Activated T-helper 1 cell treated with anti-CD3 and anti-CD28 coated beads, Interleukin-2, amount 50 U/mL, for 16 hours (primary cell): Measurements from ENCODE around the gene CHST8.
"Not testable (repeated sequence)": the region's sequence is repeated elsewhere in the genome, so short reads cannot be mapped to it uniquely, and the experiment has no call there.

Experiments
- DNase-seq, 2 donors: peaks; one replicate each; pipeline ENCODE4 v3.0.0-alpha.2; 2020; ENCODE audit warnings: low read depth in 1 of 2, low spot score in 1 of 2

The CHST8 gene

GRCh38 chr19:33641956-33642498, 20.3 kb downstream of the CHST8 start:
- DNase-seq = no peak

GRCh38 chr19:33644284-33644836, 22.6 kb downstream of the CHST8 start:
- no peak for DNase-seq

- no peak for DNase-seq
Observed at GRCh38 chr19:33646306-33646705, 24.6 kb downstream of the CHST8 start.

GRCh38 chr19:33647146-33647545, 25.4 kb downstream of the CHST8 start:
- no peak for DNase-seq

GRCh38 chr19:33649627-33650305, 28.0 kb downstream of the CHST8 start:
- no peak for DNase-seq

- DNase-seq = no peak
Observed at GRCh38 chr19:33653684-33654083, 31.9 kb downstream of the CHST8 start.

GRCh38 chr19:33654840-33655508, 33.2 kb downstream of the CHST8 start:
- DNase-seq = no peak

GRCh38 chr19:33659835-33660234, 38.1 kb downstream of the CHST8 start:
- no peak for DNase-seq

GRCh38 chr19:33660410-33661124, 38.8 kb downstream of the CHST8 start:
- DNase-seq = no peak

- no peak for DNase-seq
Observed at GRCh38 chr19:33661336-33661735, 39.6 kb downstream of the CHST8 start.

GRCh38 chr19:33662391-33663092, 40.8 kb downstream of the CHST8 start:
- no peak for DNase-seq

GRCh38 chr19:33663316-33663715, 41.6 kb downstream of the CHST8 start:
- not testable (repeated sequence) for DNase-seq

GRCh38 chr19:33664744-33665143, 43.0 kb downstream of the CHST8 start:
- DNase-seq = no peak

GRCh38 chr19:33665776-33666595, 44.2 kb downstream of the CHST8 start:
- DNase-seq = no peak

- DNase-seq = no peak
Observed at GRCh38 chr19:33667141-33667650, 45.4 kb downstream of the CHST8 start.

GRCh38 chr19:33667881-33668280, 46.1 kb downstream of the CHST8 start:
- DNase-seq = no peak

GRCh38 chr19:33668968-33669367, 47.2 kb downstream of the CHST8 start:
- no peak for DNase-seq

GRCh38 chr19:33669376-33669775, 47.6 kb downstream of the CHST8 start:
- DNase-seq = no peak

GRCh38 chr19:33670398-33670797, 48.6 kb downstream of the CHST8 start:
- no peak for DNase-seq

GRCh38 chr19:33671211-33671610, 49.5 kb downstream of the CHST8 start:
- DNase-seq = no peak
